SK-N-SH treated with all-trans-retinoic acid at 6 μM for 48 hours (cell line): ENCODE data around the gene TNRC6A.
"Not testable (repeated sequence)": the region's sequence is repeated elsewhere in the genome, so short reads cannot be mapped to it uniquely, and the experiment has no call there.

Experiments used
- ARNTL ChIP-seq: fragments of 450-650 bp; formaldehyde crosslinking; IDR thresholded peaks from 2 replicates; pipeline ENCODE4 v1.5.0; 2020; ENCODE audit warnings: low read depth, mild to moderate bottlenecking, moderate library complexity, borderline replicate concordance
- BACH2 ChIP-seq: fragments of 250-450 bp; sonication (Bioruptor Pico); IDR thresholded peaks from 2 replicates; pipeline ENCODE4 v1.9.0; 2021; ENCODE audit warnings: mild to moderate bottlenecking, borderline replicate concordance
- CSDC2 ChIP-seq: fragments of 250-450 bp; sonication (Bioruptor Pico); IDR thresholded peaks from 2 replicates; pipeline ENCODE4 v1.5.0; 2020; ENCODE audit warnings: mild to moderate bottlenecking, moderate library complexity
- PPARA ChIP-seq: fragments of 250-450 bp; sonication (Bioruptor Pico); IDR thresholded peaks from 2 replicates; pipeline ENCODE4 v1.5.0; 2020; ENCODE audit warnings: mild to moderate bottlenecking, borderline replicate concordance
- TCF4 ChIP-seq: fragments of 250-450 bp; sonication (Bioruptor Pico); IDR thresholded peaks from 2 replicates; pipeline ENCODE4 v1.8.0; 2021; ENCODE audit warnings: mild to moderate bottlenecking, moderate library complexity, borderline replicate concordance
- ZFP30 ChIP-seq: fragments of 450-650 bp; formaldehyde crosslinking; IDR thresholded peaks from 2 replicates; pipeline ENCODE4 v1.5.0; 2022; ENCODE audit warnings: mild to moderate bottlenecking, moderate library complexity
- TF ChIP-seq, protein P1 (sequence below): fragments of 250-450 bp; sonication (Bioruptor Pico); IDR thresholded peaks from 2 replicates; pipeline ENCODE4 v1.5.1; 2021; ENCODE audit warnings: mild to moderate bottlenecking, moderate library complexity
- TF ChIP-seq, protein P2 (sequence below): fragments of 250-450 bp; sonication (Bioruptor Pico); IDR thresholded peaks from 2 replicates; pipeline ENCODE4 v1.8.0; 2020; ENCODE audit warnings: mild to moderate bottlenecking, moderate library complexity, borderline replicate concordance

DNA sequence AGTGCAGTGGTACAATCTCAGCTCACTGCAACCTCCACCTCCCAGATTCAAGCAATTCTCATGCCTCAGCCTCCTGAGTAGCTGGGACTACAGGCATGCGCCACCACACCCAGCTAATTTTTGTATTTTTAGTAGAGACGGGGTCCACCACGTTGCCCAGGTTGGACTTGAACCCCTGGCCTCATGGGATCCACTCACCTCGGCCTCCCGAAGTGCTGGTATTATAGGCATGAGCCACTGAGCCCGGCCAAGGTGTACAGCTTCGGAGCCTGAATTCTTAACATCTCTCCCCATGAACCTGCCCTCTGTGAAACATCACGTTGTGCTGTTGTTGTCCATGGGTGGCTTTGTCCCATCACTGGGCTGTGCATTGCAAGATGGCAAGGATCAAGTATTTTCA, 127.4 kb downstream of the TNRC6A start:
- TF ChIP-seq ZFP30; TCF4; ARNTL (CRISPR knock-in tag); BACH2 (CRISPR knock-in tag); CSDC2 (CRISPR knock-in tag); PPARA (CRISPR knock-in tag): not testable (repeated sequence)
- TF ChIP-seq, protein P1, sequence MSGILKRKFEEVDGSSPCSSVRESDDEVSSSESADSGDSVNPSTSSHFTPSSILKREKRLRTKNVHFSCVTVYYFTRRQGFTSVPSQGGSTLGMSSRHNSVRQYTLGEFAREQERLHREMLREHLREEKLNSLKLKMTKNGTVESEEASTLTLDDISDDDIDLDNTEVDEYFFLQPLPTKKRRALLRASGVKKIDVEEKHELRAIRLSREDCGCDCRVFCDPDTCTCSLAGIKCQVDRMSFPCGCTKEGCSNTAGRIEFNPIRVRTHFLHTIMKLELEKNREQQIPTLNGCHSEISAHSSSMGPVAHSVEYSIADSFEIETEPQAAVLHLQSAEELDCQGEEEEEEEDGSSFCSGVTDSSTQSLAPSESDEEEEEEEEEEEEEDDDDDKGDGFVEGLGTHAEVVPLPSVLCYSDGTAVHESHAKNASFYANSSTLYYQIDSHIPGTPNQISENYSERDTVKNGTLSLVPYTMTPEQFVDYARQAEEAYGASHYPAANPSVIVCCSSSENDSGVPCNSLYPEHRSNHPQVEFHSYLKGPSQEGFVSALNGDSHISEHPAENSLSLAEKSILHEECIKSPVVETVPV (CRISPR knock-in tag), result not testable (repeated sequence)
- TF ChIP-seq, protein P2, sequence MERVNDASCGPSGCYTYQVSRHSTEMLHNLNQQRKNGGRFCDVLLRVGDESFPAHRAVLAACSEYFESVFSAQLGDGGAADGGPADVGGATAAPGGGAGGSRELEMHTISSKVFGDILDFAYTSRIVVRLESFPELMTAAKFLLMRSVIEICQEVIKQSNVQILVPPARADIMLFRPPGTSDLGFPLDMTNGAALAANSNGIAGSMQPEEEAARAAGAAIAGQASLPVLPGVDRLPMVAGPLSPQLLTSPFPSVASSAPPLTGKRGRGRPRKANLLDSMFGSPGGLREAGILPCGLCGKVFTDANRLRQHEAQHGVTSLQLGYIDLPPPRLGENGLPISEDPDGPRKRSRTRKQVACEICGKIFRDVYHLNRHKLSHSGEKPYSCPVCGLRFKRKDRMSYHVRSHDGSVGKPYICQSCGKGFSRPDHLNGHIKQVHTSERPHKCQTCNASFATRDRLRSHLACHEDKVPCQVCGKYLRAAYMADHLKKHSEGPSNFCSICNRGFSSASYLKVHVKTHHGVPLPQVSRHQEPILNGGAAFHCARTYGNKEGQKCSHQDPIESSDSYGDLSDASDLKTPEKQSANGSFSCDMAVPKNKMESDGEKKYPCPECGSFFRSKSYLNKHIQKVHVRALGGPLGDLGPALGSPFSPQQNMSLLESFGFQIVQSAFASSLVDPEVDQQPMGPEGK (CRISPR knock-in tag), result not testable (repeated sequence)
